ENCODE results near the gene SPO11. TPM values are rescaled to one million over a fixed set of nuclear protein-coding genes. Genes with fewer than 3 reads are reported as not detected.
A peak's percentile ranks its signal among the peaks of the same experiment; 100 is the strongest.

The SPO11 gene
- total and polyA plus RNA-seq, 2 of the 13 experiments (the other 11 are each of a cell fraction or from before 2014, with no cell fraction given) = not detected

DNA sequence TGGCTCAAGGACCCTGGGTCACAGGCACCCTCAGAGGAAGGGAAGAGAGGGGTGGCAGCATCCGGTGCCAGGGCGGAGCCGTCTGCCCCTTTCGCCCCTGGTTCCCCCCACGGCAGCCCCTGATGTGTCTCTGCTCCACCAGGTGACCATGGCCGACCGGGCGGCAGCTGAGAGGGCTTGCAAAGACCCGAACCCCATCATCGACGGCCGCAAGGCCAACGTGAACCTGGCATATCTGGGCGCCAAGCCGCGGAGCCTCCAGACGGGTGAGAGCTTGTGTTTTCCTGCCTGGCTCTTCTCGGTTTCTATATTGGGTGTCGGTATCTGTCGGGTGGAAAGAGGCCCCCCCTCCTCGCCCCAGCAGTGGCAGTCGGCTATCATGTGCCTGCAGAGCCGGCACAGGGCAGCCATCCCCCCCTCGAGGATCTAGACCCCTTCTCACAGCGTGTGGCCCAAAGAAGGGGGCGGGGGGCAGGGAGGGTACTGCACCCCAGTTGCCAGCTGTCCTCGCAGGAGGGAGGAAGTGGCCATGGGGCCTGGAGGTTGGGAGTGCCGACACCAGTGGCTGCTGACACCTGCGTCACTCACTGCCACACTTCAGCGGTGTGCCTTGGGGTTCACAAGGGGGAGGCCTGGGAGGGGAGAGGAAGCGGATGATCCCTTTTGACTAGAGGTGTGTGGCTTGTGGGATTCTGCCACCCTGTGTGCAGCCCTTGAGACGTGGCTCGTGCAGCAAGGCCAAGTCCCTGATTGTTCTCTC lies 63.1 kb downstream of the SPO11 start (continued):
- TF ChIP-seq, protein P1, sequence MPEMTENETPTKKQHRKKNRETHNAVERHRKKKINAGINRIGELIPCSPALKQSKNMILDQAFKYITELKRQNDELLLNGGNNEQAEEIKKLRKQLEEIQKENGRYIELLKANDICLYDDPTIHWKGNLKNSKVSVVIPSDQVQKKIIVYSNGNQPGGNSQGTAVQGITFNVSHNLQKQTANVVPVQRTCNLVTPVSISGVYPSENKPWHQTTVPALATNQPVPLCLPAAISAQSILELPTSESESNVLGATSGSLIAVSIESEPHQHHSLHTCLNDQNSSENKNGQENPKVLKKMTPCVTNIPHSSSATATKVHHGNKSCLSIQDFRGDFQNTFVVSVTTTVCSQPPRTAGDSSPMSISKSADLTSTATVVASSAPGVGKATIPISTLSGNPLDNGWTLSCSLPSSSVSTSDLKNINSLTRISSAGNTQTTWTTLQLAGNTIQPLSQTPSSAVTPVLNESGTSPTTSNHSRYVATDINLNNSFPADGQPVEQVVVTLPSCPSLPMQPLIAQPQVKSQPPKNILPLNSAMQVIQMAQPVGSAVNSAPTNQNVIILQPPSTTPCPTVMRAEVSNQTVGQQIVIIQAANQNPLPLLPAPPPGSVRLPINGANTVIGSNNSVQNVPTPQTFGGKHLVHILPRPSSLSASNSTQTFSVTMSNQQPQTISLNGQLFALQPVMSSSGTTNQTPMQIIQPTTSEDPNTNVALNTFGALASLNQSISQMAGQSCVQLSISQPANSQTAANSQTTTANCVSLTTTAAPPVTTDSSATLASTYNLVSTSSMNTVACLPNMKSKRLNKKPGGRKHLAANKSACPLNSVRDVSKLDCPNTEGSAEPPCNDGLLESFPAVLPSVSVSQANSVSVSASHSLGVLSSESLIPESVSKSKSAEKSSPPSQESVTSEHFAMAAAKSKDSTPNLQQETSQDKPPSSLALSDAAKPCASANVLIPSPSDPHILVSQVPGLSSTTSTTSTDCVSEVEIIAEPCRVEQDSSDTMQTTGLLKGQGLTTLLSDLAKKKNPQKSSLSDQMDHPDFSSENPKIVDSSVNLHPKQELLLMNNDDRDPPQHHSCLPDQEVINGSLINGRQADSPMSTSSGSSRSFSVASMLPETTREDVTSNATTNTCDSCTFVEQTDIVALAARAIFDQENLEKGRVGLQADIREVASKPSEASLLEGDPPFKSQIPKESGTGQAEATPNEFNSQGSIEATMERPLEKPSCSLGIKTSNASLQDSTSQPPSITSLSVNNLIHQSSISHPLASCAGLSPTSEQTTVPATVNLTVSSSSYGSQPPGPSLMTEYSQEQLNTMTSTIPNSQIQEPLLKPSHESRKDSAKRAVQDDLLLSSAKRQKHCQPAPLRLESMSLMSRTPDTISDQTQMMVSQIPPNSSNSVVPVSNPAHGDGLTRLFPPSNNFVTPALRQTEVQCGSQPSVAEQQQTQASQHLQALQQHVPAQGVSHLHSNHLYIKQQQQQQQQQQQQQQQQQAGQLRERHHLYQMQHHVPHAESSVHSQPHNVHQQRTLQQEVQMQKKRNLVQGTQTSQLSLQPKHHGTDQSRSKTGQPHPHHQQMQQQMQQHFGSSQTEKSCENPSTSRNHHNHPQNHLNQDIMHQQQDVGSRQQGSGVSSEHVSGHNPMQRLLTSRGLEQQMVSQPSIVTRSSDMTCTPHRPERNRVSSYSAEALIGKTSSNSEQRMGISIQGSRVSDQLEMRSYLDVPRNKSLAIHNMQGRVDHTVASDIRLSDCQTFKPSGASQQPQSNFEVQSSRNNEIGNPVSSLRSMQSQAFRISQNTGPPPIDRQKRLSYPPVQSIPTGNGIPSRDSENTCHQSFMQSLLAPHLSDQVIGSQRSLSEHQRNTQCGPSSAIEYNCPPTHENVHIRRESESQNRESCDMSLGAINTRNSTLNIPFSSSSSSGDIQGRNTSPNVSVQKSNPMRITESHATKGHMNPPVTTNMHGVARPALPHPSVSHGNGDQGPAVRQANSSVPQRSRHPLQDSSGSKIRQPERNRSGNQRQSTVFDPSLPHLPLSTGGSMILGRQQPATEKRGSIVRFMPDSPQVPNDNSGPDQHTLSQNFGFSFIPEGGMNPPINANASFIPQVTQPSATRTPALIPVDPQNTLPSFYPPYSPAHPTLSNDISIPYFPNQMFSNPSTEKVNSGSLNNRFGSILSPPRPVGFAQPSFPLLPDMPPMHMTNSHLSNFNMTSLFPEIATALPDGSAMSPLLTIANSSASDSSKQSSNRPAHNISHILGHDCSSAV (CRISPR knock-in tag; IDR thresholded peaks at IDR 0.05; ENCODE audit: borderline replicate concordance) = no peak
- peak; percentile 22; the same call in 1 of the 2 replicates for TF ChIP-seq TAF1 (CRISPR knock-in tag; IDR thresholded peaks at IDR 0.05)
- TF ChIP-seq, protein P2, sequence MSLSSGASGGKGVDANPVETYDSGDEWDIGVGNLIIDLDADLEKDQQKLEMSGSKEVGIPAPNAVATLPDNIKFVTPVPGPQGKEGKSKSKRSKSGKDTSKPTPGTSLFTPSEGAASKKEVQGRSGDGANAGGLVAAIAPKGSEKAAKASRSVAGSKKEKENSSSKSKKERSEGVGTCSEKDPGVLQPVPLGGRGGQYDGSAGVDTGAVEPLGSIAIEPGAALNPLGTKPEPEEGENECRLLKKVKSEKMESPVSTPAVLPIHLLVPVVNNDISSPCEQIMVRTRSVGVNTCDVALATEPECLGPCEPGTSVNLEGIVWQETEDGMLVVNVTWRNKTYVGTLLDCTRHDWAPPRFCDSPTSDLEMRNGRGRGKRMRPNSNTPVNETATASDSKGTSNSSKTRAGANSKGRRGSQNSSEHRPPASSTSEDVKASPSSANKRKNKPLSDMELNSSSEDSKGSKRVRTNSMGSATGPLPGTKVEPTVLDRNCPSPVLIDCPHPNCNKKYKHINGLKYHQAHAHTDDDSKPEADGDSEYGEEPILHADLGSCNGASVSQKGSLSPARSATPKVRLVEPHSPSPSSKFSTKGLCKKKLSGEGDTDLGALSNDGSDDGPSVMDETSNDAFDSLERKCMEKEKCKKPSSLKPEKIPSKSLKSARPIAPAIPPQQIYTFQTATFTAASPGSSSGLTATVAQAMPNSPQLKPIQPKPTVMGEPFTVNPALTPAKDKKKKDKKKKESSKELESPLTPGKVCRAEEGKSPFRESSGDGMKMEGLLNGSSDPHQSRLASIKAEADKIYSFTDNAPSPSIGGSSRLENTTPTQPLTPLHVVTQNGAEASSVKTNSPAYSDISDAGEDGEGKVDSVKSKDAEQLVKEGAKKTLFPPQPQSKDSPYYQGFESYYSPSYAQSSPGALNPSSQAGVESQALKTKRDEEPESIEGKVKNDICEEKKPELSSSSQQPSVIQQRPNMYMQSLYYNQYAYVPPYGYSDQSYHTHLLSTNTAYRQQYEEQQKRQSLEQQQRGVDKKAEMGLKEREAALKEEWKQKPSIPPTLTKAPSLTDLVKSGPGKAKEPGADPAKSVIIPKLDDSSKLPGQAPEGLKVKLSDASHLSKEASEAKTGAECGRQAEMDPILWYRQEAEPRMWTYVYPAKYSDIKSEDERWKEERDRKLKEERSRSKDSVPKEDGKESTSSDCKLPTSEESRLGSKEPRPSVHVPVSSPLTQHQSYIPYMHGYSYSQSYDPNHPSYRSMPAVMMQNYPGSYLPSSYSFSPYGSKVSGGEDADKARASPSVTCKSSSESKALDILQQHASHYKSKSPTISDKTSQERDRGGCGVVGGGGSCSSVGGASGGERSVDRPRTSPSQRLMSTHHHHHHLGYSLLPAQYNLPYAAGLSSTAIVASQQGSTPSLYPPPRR (CRISPR knock-in tag; IDR thresholded peaks at IDR 0.05; ENCODE audit: borderline replicate concordance) = no peak
- no peak for TF ChIP-seq ZFP90 (CRISPR knock-in tag; IDR thresholded peaks at IDR 0.05; ENCODE audit: borderline replicate concordance)
- no peak for TF ChIP-seq RFX3 (CRISPR knock-in tag; IDR thresholded peaks at IDR 0.05)
- TF ChIP-seq, protein P3, sequence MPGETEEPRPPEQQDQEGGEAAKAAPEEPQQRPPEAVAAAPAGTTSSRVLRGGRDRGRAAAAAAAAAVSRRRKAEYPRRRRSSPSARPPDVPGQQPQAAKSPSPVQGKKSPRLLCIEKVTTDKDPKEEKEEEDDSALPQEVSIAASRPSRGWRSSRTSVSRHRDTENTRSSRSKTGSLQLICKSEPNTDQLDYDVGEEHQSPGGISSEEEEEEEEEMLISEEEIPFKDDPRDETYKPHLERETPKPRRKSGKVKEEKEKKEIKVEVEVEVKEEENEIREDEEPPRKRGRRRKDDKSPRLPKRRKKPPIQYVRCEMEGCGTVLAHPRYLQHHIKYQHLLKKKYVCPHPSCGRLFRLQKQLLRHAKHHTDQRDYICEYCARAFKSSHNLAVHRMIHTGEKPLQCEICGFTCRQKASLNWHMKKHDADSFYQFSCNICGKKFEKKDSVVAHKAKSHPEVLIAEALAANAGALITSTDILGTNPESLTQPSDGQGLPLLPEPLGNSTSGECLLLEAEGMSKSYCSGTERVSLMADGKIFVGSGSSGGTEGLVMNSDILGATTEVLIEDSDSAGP (CRISPR knock-in tag; IDR thresholded peaks at IDR 0.05; ENCODE audit: borderline replicate concordance) = 0 out of 2 replicates have a peak, but pooled peaks have one; percentile 41
- no peak for TF ChIP-seq SRF (IDR thresholded peaks at IDR 0.05; ENCODE audit: low read depth, low read length)
- TF ChIP-seq, protein P4, sequence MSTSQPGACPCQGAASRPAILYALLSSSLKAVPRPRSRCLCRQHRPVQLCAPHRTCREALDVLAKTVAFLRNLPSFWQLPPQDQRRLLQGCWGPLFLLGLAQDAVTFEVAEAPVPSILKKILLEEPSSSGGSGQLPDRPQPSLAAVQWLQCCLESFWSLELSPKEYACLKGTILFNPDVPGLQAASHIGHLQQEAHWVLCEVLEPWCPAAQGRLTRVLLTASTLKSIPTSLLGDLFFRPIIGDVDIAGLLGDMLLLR (CRISPR knock-in tag; IDR thresholded peaks at IDR 0.05) = 0 out of 2 replicates have a peak, but pooled peaks have one; percentile 31
- no peak for TF ChIP-seq PHB2 (IDR thresholded peaks at IDR 0.05; ENCODE audit: partially characterized antibody)
- no peak for TF ChIP-seq ZNF17 (CRISPR knock-in tag; IDR thresholded peaks at IDR 0.05)
- TF ChIP-seq ZNF24 (IDR thresholded peaks at IDR 0.05) = no peak
- TF ChIP-seq ZNF441 (CRISPR knock-in tag; IDR thresholded peaks at IDR 0.05; ENCODE audit: borderline replicate concordance) = no peak
- peak; percentile 75 for TF ChIP-seq AGO2 (optimal IDR thresholded peaks at IDR 0.05; ENCODE audit: low read depth, low read length)
